ENCODE data around the gene OR5K3.

GRCh38 chr3:98376631-98377030 is 13.8 kb upstream of the OR5K3 start:
- TF ChIP-seq, protein P1, sequence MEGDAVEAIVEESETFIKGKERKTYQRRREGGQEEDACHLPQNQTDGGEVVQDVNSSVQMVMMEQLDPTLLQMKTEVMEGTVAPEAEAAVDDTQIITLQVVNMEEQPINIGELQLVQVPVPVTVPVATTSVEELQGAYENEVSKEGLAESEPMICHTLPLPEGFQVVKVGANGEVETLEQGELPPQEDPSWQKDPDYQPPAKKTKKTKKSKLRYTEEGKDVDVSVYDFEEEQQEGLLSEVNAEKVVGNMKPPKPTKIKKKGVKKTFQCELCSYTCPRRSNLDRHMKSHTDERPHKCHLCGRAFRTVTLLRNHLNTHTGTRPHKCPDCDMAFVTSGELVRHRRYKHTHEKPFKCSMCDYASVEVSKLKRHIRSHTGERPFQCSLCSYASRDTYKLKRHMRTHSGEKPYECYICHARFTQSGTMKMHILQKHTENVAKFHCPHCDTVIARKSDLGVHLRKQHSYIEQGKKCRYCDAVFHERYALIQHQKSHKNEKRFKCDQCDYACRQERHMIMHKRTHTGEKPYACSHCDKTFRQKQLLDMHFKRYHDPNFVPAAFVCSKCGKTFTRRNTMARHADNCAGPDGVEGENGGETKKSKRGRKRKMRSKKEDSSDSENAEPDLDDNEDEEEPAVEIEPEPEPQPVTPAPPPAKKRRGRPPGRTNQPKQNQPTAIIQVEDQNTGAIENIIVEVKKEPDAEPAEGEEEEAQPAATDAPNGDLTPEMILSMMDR (IDR thresholded peaks at IDR 0.05) = no peak
- no peak for TF ChIP-seq POLR2A (IDR thresholded peaks at IDR 0.05)
- no peak for TF ChIP-seq POLR2AphosphoS5 (IDR thresholded peaks at IDR 0.05)

All from sigmoid colon (tissue), 4 donors.